HG03139 (cell line): Measurements from ENCODE around the gene CADPS2.

Experiments used
- ATAC-seq: cut with Tn5 transposase; IDR thresholded peaks from one replicate; pipeline ENCODE4 v1.9.1; 2021; ENCODE audit not compliant: unreplicated experiment

CADPS2 gene

GRCh38 chr7:122886357-122887081 lies at the start of gene CADPS2:
Gene CADPS2 (minus strand): TSS chr7:122886460. CDS start chr7:122886337, 123 bp downstream.
- ATAC-seq = peak; percentile 58

- ATAC-seq = no peak
Observed at GRCh38 chr7:122935620-122936019, 49.4 kb upstream of the CADPS2 start.

DNA sequence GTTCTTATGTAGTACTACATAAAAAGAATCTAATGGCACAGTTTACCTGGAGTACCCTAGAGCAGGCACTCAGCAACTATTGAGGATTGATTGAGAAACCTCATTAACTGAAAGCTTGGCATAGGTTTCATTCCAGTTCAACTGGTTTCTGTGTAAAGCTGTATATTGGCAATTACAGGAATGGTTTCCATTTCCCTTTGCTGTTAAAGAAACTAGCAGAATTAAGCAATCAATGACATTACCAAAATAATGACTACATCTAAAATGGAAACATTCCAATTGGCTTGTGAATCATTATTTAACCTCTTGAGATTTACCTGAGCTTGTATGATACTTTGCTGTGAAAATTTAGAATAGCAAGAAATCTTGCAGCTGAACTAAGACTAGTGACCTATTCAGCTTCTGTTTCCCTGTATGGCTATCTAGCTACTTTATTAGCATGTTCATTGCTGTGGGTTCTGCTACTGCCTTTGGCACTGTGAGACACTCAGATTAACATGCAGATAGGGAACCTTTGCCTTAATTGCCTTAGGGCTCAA lies 33.5 kb upstream of the CADPS2 start:
- ATAC-seq = no peak

- ATAC-seq = no peak
Observed at GRCh38 chr7:122914812-122915211, 28.6 kb upstream of the CADPS2 start.

GRCh38 chr7:122913608-122914007 lies 27.3 kb upstream of the CADPS2 start:
- no peak for ATAC-seq

DNA sequence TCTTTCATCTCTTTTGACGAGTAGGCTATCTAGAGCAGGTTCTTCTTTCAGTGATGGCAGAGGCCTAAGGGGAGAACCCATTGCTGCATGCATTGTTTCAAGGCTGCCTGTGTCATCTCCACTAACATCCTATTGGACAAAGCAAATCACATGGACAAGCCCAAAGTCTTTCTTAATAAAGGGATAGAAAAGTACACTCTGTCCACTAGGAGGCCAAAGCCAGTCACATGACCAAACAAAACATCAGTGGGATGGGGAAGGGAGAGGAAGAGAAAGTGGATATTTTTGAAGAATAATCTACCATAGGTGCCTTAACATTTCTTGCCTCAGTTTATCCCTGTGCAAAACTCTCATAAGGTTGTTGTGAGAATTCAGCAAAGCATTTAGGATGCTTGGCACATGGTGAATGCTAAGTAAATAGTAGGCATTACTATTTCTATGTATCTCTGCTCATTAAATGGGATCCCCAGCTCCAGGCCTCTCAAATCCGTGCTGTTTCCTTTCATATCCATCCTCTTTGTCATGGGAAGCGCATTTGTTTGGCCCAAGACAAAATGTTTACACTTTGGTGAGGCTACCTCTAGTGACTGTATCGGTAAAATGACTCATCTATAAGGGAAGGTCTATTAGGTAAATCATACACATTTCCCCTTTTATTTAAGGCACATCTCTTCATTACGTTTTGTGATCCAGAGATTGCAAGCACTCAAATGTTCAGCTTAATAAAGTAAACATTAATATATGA lies 16.7 kb upstream of the CADPS2 start:
- ATAC-seq = no peak

GRCh38 chr7:122901250-122901649 lies 15.0 kb upstream of the CADPS2 start:
- ATAC-seq = no peak

DNA sequence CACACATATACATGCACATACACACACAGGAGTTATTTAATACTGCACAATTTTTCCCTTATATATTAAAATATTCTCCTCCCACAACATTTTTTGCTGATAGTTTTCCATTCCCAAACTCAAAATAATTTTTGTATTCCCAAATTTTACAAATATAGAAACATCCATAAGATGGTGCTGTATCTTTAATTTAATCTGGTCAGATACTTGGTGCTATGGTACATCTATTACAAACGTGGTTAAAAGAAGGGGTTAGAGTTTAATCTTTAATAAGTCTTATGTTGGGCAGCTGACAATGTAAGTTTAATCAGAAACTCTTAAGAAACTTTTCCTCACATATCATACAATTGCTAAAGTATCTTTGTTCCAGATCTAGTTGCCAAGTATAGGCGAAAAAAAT lies 10.2 kb upstream of the CADPS2 start:
- no peak for ATAC-seq

GRCh38 chr7:122893486-122893885 lies 7.2 kb upstream of the CADPS2 start:
- ATAC-seq = no peak

DNA sequence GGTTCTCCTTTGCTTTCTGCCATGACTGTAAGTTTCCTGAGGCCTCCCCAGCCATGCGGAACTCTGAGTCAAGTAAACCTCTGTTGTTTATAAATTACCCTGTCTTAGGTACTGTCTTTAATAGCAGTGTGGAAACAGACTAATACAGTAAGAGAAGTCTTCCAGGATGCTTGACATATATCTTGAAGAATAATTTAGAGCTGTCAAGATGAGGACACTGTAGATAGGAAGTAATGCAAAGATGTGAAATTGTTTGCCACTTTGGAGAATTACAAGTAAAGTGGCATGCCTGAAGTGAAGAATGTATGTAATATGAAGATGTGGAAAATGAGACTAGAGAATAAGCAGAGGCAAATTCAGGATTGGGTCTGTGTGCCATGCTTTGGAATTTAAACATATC lies 2.9 kb upstream of the CADPS2 start:
- ATAC-seq = no peak

DNA sequence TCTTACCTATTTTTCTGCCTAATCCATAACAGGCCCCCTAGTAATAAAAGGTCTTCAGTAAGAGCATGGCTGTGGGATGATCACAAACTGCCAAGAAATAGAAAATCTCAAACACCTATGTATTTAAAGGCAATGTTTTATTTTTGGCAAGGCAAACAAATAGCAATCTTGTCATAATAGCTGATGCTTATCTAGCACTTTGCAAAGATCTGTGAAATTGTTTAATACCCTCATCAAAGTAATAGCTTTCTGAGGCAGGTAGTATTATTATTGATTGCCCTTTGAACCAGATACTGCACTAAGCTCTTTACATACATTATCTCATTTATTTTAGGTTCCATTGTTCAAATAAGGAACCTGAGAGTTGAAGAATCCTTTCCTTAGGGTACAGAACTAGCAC lies 1.6 kb upstream of the CADPS2 start:
- ATAC-seq = no peak

- ATAC-seq = no peak
Observed at GRCh38 chr7:122887198-122887597, 938 bp upstream of the CADPS2 start.

GRCh38 chr7:122885583-122886356 lies 490 bp downstream of the CADPS2 start:
- peak; percentile 27 for ATAC-seq

DNA sequence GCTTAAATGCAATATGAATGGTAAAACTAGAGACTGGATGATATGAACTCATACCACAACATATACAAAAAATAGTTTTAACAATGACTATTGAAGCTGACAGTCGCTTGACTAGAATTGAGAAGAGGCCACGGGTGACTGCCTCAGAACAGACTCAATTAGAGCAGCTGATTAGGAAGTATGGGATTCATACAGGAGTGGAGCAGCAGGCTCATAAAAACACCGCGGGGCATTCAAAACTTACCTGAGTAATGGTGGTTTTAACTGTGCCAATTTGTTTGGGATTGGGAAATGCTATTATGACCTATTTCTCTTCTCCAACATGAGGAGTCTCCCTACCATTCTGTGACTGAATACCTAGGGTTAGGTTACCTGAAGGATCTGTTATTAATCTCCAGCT lies 2.1 kb downstream of the CADPS2 start:
- ATAC-seq = no peak

DNA sequence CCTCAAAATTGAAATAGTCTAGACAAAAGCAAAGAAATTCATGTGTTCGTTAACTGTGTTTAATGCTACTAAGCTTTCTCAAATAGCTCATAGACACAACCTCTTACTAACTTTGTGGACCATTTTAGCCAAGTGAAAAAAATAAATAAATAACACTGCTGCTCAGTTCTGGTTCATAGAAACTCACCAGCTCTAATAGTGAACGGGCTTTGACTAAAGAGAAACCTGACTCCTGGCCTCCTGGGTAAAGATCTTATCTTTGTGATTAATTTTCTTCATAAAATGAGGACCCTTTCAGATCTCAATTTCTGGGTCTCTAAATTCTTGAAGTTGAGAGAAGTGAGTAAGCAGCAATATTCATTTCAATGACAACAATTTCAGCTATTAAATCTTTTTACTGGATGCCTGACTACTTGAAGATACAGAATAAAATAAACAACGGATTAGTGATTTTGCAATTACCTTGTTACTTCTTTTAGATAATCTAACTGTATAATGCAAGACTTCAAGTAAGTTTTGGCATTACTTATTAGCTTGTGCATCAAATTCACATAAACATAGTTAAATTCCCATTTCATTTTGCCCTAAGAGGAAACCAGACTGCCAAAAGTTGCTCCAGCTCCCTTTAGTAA lies 3.1 kb downstream of the CADPS2 start:
- ATAC-seq = no peak

DNA sequence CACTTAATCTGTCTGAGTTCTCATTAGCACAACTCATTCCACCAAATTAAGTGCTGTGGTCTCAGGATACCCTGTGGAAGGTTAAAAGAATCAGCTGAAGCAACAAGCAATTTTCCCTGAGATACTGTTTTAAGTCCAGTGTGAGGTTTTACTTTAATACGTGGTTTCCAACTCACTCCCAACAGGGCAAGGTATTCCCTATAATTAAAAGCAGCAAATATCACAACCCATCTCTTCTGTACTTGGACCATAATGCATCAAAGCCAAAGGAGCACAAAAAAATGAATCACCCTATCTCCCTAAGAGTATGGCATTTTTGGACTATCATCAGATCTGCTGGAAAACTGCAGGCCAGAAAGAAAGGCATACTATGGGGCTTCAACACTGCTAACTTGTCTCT lies 4.9 kb downstream of the CADPS2 start:
- no peak for ATAC-seq

DNA sequence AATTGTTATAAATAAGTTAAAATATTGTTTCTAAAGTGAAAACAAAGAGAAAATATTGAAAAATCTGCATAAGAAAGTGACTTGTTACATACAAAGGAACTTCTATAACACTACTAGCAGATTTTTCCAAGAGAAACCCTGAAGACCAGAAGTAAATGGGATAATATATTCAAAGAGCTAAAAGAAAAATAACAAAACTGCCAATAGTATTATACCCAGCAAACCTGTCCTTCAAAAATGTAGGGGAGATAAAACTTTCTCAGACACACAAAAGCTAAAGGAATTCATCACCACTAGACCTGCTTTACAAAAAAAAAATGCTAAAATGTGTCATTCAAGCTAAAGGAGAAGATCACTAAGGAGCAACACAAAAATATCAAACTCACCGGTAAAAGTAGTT lies 17.0 kb downstream of the CADPS2 start:
- ATAC-seq = no peak

- no peak for ATAC-seq
Observed at GRCh38 chr7:122867471-122867980, 18.7 kb downstream of the CADPS2 start.

- ATAC-seq = no peak
Observed at GRCh38 chr7:122864838-122865237, 21.4 kb downstream of the CADPS2 start.

- no peak for ATAC-seq
Observed at GRCh38 chr7:122864016-122864415, 22.2 kb downstream of the CADPS2 start.

DNA sequence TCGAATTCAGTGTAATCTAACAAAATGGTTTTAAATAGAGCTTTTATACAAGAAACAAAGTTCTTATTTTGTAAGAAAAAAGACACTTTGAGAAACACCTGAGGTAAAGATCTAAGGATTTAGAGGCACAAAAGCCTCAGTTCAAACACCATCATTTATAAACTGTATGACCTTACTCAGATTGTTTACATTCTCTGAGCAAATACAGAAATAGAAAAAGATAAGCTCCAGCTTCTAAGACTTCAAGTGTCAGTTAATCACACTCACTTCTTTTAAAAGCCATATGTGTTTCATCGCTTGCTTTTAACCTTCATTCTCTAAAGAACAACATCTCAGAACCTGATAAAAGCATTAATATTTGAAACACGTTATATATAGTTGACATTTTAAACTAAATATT lies 27.9 kb downstream of the CADPS2 start:
- no peak for ATAC-seq
